GM12878 (cell line): ENCODE data around the gene VPS39.

ENCODE experiments used
- CHD4 ChIP-seq: fragments of 200-600 bp; sonication (generic); IDR thresholded peaks from 2 replicates; pipeline ENCODE4 v1.6.1; 2016; ENCODE audit warnings: mild to moderate bottlenecking
- EZH2 ChIP-seq: IDR thresholded peaks from 2 replicates; pipeline ENCODE4 v1.6.1; 2012; ENCODE audit warnings: low read depth, mild to moderate bottlenecking, control low read depth, inconsistent platforms, low read length, borderline replicate concordance; ENCODE audit not compliant: control insufficient read depth
- FOXK2 ChIP-seq: fragments of 450-650 bp; IDR thresholded peaks from 2 replicates; pipeline ENCODE4 v1.6.1; 2017; ENCODE audit warnings: mild to moderate bottlenecking, moderate library complexity
- MAX ChIP-seq: IDR thresholded peaks from 2 replicates; pipeline ENCODE4 v1.6.1; 2012; ENCODE audit warnings: low read depth, low read length, improper control_type of control experiment
- NFXL1 ChIP-seq: fragments of 450-650 bp; IDR thresholded peaks from 2 replicates; pipeline ENCODE4 v1.6.1; 2017; ENCODE audit warnings: antibody characterized with exemption, mild to moderate bottlenecking, borderline replicate concordance
- PKNOX1 ChIP-seq: fragments of 450-650 bp; IDR thresholded peaks from 2 replicates; pipeline ENCODE4 v1.6.1; 2016; ENCODE audit warnings: mild to moderate bottlenecking
- POLR2A ChIP-seq: IDR thresholded peaks from 2 replicates; pipeline ENCODE4 v1.6.1; 2011; ENCODE audit warnings: low read depth, mild to moderate bottlenecking, low read length
- REST ChIP-seq: IDR thresholded peaks from 2 replicates; pipeline ENCODE4 v1.6.1; 2012; ENCODE audit warnings: mild to moderate bottlenecking, low read depth, low read length
- SREBF2 ChIP-seq: IDR thresholded peaks from 2 replicates; pipeline ENCODE4 v1.6.1; 2012; ENCODE audit warnings: mild to moderate bottlenecking, low read length
- TF ChIP-seq, protein P1 (sequence below), 3 experiments: IDR thresholded peaks in 2 of 3; conservative IDR thresholded peaks in 1 of 3; 2 replicates each; pipeline ENCODE4 v1.5.1; 2011; ENCODE audit warnings: low read depth in 3 of 3, low read length in 3 of 3, mild to moderate bottlenecking in 3 of 3, control low read depth in 2 of 3, moderate library complexity in 2 of 3, inconsistent platforms in 1 of 3, mixed read lengths in 1 of 3; ENCODE audit not compliant: control insufficient read depth in 2 of 3, insufficient read depth in 1 of 3; ENCODE audit errors: extremely low read depth in 1 of 3
- TF ChIP-seq, protein P2 (sequence below): IDR thresholded peaks from 2 replicates; pipeline ENCODE4 v1.6.1; 2011; ENCODE audit warnings: borderline replicate concordance, low read depth, mild to moderate bottlenecking, moderate library complexity, low read length; ENCODE audit not compliant: insufficient read depth, poor library complexity, severe bottlenecking

GRCh38 chr15:42118650-42119445 is 89.3 kb downstream of the VPS39 start:
- TF ChIP-seq PKNOX1 (no peak), SREBF2 (no peak), REST (no peak), EZH2 (no peak), FOXK2 (no peak), POLR2A (no peak), NFXL1 (no peak), CHD4 (no peak), MAX (no peak)
- TF ChIP-seq, protein P1, sequence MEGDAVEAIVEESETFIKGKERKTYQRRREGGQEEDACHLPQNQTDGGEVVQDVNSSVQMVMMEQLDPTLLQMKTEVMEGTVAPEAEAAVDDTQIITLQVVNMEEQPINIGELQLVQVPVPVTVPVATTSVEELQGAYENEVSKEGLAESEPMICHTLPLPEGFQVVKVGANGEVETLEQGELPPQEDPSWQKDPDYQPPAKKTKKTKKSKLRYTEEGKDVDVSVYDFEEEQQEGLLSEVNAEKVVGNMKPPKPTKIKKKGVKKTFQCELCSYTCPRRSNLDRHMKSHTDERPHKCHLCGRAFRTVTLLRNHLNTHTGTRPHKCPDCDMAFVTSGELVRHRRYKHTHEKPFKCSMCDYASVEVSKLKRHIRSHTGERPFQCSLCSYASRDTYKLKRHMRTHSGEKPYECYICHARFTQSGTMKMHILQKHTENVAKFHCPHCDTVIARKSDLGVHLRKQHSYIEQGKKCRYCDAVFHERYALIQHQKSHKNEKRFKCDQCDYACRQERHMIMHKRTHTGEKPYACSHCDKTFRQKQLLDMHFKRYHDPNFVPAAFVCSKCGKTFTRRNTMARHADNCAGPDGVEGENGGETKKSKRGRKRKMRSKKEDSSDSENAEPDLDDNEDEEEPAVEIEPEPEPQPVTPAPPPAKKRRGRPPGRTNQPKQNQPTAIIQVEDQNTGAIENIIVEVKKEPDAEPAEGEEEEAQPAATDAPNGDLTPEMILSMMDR (IDR thresholded peaks at IDR 0.05 in 2 of 3, conservative IDR thresholded peaks at IDR 0.05 in 1 of 3; ENCODE audit: control insufficient read depth in 2 of 3, extremely low read depth in 1 of 3, insufficient read depth in 1 of 3, low read depth in 3 of 3, low read length in 3 of 3): no peak
- TF ChIP-seq, protein P2, sequence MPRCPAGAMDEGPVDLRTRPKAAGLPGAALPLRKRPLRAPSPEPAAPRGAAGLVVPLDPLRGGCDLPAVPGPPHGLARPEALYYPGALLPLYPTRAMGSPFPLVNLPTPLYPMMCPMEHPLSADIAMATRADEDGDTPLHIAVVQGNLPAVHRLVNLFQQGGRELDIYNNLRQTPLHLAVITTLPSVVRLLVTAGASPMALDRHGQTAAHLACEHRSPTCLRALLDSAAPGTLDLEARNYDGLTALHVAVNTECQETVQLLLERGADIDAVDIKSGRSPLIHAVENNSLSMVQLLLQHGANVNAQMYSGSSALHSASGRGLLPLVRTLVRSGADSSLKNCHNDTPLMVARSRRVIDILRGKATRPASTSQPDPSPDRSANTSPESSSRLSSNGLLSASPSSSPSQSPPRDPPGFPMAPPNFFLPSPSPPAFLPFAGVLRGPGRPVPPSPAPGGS: no peak
